OCI-LY3 (cell line): Measurements from ENCODE around the gene SIN3B.

ENCODE experiments used
- H2AFZ ChIP-seq: fragments of 200-600, 300-600 bp; shearing (Covaris generic); 2 replicates; pipeline ENCODE4 v1.6.0; 2014; ENCODE audit warnings: antibody characterized with exemption, low read depth, low read length
- H3K27ac ChIP-seq: fragments of 200-600, 300-600 bp; sonication (generic); 2 replicates; pipeline ENCODE4 v1.5.1; 2014; ENCODE audit warnings: mild to moderate bottlenecking, low read length, moderate library complexity, mixed read lengths
- H3K27me3 ChIP-seq: fragments of 200-600, 300-600 bp; sonication (generic); 2 replicates; pipeline ENCODE4 v1.6.1; 2014; ENCODE audit warnings: low read depth, low read length, mixed read lengths
- H3K36me3 ChIP-seq: fragments of 200-600, 300-600 bp; sonication (generic); replicated peaks from 2 replicates; pipeline ENCODE3; 2014; ENCODE audit warnings: low read depth, low read length, mixed read lengths
- H3K4me1 ChIP-seq: fragments of 300-600, 200-600 bp; sonication (generic); 2 replicates; pipeline ENCODE4 v1.6.1; 2014; ENCODE audit warnings: low read length, mixed read lengths
- H3K4me2 ChIP-seq: fragments of 200-600, 300-600 bp; sonication (generic); 2 replicates; pipeline ENCODE4 v1.6.1; 2014; ENCODE audit warnings: low read length, mixed read lengths
- H3K4me3 ChIP-seq: fragments of 300-600, 200-600 bp; sonication (generic); 2 replicates; pipeline ENCODE4 v1.5.1; 2014; ENCODE audit warnings: antibody characterized with exemption, mild to moderate bottlenecking, low read length, moderate library complexity
- H3K79me2 ChIP-seq: fragments of 300-600, 200-600 bp; shearing (Covaris generic); 2 replicates; pipeline ENCODE4 v1.6.1; 2014; ENCODE audit warnings: mild to moderate bottlenecking, low read length, mixed read lengths
- H3K9ac ChIP-seq: fragments of 300-600, 200-600 bp; shearing (Covaris generic); 2 replicates; pipeline ENCODE4 v1.6.0; 2014; ENCODE audit warnings: mild to moderate bottlenecking, low read length, moderate library complexity
- H3K9me3 ChIP-seq: fragments of 200-600, 300-600 bp; shearing (Covaris generic); 2 replicates; pipeline ENCODE4 v1.6.1; 2014; ENCODE audit warnings: low read length, mixed read lengths; ENCODE audit not compliant: insufficient read depth
- H4K20me1 ChIP-seq: fragments of 200-600, 300-600 bp; sonication (generic); 2 replicates; pipeline ENCODE4 v1.6.1; 2016; ENCODE audit warnings: low read length, mixed read lengths; ENCODE audit not compliant: insufficient read depth
- EZH2phosphoT487 ChIP-seq: fragments of 200-600 bp; shearing (Covaris generic); IDR thresholded peaks from 2 replicates; pipeline ENCODE4 v1.6.1; 2018; ENCODE audit warnings: antibody characterized with exemption, mixed run types, low read depth
- TF ChIP-seq, protein P1 (sequence below): fragments of 200-600, 300-600 bp; sonication (generic); IDR thresholded peaks from 2 replicates; pipeline ENCODE4 v1.5.1; 2014; ENCODE audit warnings: antibody characterized with exemption, low read length, low read depth

SIN3B gene

DNA sequence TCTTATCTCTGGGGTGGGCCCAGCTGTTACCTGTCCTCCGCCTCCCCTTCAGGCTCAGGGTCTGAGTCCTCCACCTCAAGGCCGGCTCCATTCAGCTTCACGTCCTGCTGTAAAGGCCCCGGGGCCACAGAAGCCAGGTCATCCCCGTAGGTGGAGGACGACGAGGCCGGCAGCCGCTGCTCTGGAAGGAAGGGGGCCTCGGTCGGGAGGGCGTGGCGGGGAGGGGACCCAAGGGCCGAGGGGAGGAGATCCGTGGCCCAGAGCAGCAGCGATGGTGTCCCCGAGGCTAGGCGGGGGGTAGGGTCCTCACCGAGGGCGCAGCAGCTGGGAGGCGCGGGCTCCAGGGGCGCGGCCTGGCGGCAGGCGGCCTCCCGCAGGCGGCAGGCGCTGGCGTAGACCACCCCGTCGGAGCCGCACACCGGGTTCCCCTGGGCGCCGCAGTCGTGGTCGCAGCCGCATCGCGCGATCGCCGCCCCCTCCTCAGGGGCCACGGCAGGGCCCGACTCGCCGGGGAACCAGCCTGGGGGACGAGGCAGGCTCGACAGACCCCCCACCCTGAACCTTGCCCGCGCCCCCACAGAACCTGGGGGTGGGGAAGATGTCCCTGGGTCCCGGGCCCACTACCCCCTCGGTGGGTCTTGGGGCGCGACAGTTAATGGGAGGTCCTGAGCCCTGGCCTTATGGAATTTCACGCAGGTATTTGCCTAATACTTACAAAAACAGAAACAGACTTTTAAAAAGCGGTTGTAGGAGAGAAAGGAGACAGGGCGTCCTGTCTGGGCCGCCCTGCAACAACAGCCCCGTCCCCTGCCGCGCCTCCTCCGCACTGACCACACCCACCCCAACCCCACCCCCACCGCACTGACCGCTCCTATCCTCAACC lies 67.2 kb downstream of the SIN3B start:
- Histone ChIP-seq H3K4me2 (no peak overlapping the region), H3K9me3 (no peaks in the 10 kb centered on the region), H3K4me3 (no peak overlapping the region), H3K36me3 (no peaks in the 10 kb centered on the region), H3K4me1 (no peaks in the 10 kb centered on the region), H3K9ac (no peak overlapping the region), H2AFZ (no peak overlapping the region), H3K27ac (no peak overlapping the region), H4K20me1 (no peaks in the 10 kb centered on the region), H3K27me3 (no peaks in the 10 kb centered on the region), H3K79me2 (no peaks in the 10 kb centered on the region)
- TF ChIP-seq, protein P1, sequence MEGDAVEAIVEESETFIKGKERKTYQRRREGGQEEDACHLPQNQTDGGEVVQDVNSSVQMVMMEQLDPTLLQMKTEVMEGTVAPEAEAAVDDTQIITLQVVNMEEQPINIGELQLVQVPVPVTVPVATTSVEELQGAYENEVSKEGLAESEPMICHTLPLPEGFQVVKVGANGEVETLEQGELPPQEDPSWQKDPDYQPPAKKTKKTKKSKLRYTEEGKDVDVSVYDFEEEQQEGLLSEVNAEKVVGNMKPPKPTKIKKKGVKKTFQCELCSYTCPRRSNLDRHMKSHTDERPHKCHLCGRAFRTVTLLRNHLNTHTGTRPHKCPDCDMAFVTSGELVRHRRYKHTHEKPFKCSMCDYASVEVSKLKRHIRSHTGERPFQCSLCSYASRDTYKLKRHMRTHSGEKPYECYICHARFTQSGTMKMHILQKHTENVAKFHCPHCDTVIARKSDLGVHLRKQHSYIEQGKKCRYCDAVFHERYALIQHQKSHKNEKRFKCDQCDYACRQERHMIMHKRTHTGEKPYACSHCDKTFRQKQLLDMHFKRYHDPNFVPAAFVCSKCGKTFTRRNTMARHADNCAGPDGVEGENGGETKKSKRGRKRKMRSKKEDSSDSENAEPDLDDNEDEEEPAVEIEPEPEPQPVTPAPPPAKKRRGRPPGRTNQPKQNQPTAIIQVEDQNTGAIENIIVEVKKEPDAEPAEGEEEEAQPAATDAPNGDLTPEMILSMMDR = no peak
- TF ChIP-seq EZH2phosphoT487 = no peak

DNA sequence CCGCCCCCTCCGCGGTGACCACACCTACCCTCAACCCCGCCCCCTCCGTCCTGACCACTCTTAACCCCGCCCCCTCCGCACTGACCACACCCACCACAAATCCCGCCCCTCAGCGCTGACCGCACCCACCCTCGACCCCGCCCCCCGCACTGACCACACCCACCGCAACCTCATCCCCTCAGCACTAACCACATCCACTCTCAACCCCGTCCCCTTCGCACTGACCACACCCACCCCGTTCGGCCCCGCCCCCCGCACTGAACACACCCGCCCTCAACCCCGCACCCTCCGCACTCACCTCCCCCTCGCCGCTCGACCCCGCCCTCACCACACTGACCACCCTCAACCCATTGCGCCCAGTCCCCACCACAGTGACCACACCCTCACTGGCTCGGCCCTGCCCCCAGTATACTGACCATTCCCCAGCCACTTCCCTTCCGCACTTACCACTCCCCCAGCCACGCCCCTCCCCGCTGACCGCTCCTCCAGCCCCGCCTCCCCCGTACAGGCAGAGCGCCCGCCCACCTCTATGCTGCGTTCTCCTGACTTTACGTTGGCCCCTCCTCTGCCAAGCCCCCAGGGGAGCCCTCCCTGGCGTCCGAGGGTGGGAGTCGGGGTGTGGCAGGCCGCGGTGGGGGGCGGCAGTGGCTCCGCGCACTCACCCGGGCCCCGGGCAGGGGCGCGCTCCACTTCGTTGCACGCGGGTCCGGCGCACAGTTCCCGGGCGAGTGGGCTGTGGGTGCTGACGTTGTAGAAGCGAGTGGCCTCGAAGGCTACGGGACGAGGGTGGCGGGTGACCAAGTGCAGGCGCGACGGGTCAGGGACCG lies 68.0 kb downstream of the SIN3B start:
- TF ChIP-seq EZH2phosphoT487 = no peak
- TF ChIP-seq, protein P1 = no peak
- Histone ChIP-seq H3K4me3 (no peak overlapping the region), H3K79me2 (no peaks in the 10 kb centered on the region), H2AFZ (no peak overlapping the region), H4K20me1 (no peaks in the 10 kb centered on the region), H3K9ac (no peak overlapping the region), H3K27me3 (no peaks in the 10 kb centered on the region), H3K27ac (no peak overlapping the region), H3K36me3 (no peaks in the 10 kb centered on the region), H3K4me1 (no peaks in the 10 kb centered on the region), H3K9me3 (no peaks in the 10 kb centered on the region), H3K4me2 (no peak overlapping the region)

DNA sequence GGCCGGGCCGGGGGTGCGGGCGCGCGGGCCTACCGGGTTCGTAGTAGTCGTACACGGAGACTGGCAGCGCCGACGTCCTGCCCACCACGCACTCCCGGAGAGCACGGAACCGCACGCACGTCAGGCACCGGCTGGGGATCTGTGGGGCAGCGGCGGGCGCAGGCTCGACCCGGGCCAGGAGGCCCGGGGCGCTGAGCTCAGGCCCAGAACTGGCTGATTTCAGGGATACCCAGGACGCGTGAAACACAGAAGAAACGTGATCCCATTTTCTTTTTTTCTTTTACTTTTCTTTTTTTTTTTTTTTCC lies 68.6 kb downstream of the SIN3B start:
- Histone ChIP-seq H2AFZ (no peak overlapping the region), H3K36me3 (no peaks in the 10 kb centered on the region), H3K4me3 (no peak overlapping the region), H3K4me2 (no peak overlapping the region), H3K9me3 (no peaks in the 10 kb centered on the region), H3K27me3 (no peaks in the 10 kb centered on the region), H3K4me1 (no peaks in the 10 kb centered on the region), H4K20me1 (no peaks in the 10 kb centered on the region), H3K27ac (no peak overlapping the region), H3K79me2 (no peaks in the 10 kb centered on the region), H3K9ac (no peak overlapping the region)
- TF ChIP-seq EZH2phosphoT487 = no peak
- TF ChIP-seq, protein P1 = no peak

- Histone ChIP-seq H3K79me2 (no peaks in the 10 kb centered on the region), H4K20me1 (no peaks in the 10 kb centered on the region), H3K4me2 (no peak overlapping the region), H3K9me3 (no peaks in the 10 kb centered on the region), H3K9ac (no peak overlapping the region), H3K27ac (no peak overlapping the region), H3K4me1 (no peaks in the 10 kb centered on the region), H3K36me3 (no peaks in the 10 kb centered on the region), H3K27me3 (no peaks in the 10 kb centered on the region), H3K4me3 (no peak overlapping the region), H2AFZ (no peak overlapping the region)
- TF ChIP-seq, protein P1 = no peak
- no peak for TF ChIP-seq EZH2phosphoT487
These were observed 69.3 kb downstream of the SIN3B start for GRCh38 chr19:16898361-16899015.
